GM21367 (cell line): ENCODE results near the gene PXMP2.
"Not testable (repeated sequence)": the region's sequence is repeated elsewhere in the genome, so short reads cannot be mapped to it uniquely, and the experiment has no call there.

Experiments used
- ATAC-seq: cut with Tn5 transposase; IDR thresholded peaks from one replicate; pipeline ENCODE4 v1.9.1; 2021; ENCODE audit not compliant: unreplicated experiment

Gene PXMP2

GRCh38 chr12:132692030-132692429 lies 4.6 kb downstream of the PXMP2 start:
- not testable (repeated sequence) for ATAC-seq

GRCh38 chr12:132694888-132695287 lies 7.5 kb downstream of the PXMP2 start:
- ATAC-seq: not testable (repeated sequence)

- no peak for ATAC-seq
These were observed 8.0 kb downstream of the PXMP2 start for GRCh38 chr12:132695431-132695830.

- no peak for ATAC-seq
These were observed 11.0 kb downstream of the PXMP2 start for GRCh38 chr12:132698341-132698740.

- no peak for ATAC-seq
These were observed 12.9 kb downstream of the PXMP2 start for GRCh38 chr12:132700212-132700822.

GRCh38 chr12:132702640-132703039 lies 15.3 kb downstream of the PXMP2 start:
- no peak for ATAC-seq

- ATAC-seq: no peak
These were observed 16.3 kb downstream of the PXMP2 start for GRCh38 chr12:132703641-132704040.

- ATAC-seq: no peak
These were observed 19.9 kb downstream of the PXMP2 start for GRCh38 chr12:132707241-132707640.

GRCh38 chr12:132708150-132708549 lies 20.8 kb downstream of the PXMP2 start:
- ATAC-seq: no peak

GRCh38 chr12:132710043-132710404 lies 22.6 kb downstream of the PXMP2 start:
- ATAC-seq: peak; percentile 28

- peak; percentile 83 for ATAC-seq
These were observed 23.2 kb downstream of the PXMP2 start, which contains the start of gene PGAM5 for GRCh38 chr12:132710405-132711079. Gene PGAM5, plus strand, starts transcription at chr12:132710842. Its CDS starts 35 bp downstream, at chr12:132710877.

GRCh38 chr12:132711080-132711843 lies 23.9 kb downstream of the PXMP2 start:
- ATAC-seq: peak; percentile 7

GRCh38 chr12:132713123-132713522 lies 25.7 kb downstream of the PXMP2 start:
- ATAC-seq: no peak

GRCh38 chr12:132715874-132716273 lies 28.5 kb downstream of the PXMP2 start:
- ATAC-seq: no peak

- no peak for ATAC-seq
These were observed 29.0 kb downstream of the PXMP2 start for GRCh38 chr12:132716356-132716755.

- ATAC-seq: no peak
These were observed 29.6 kb downstream of the PXMP2 start for GRCh38 chr12:132717011-132717410.

- ATAC-seq: no peak
These were observed 30.4 kb downstream of the PXMP2 start for GRCh38 chr12:132717531-132718387.

- ATAC-seq: no peak
These were observed 31.3 kb downstream of the PXMP2 start for GRCh38 chr12:132718644-132719043.

GRCh38 chr12:132719141-132719953 lies 32.0 kb downstream of the PXMP2 start:
- ATAC-seq: no peak

- ATAC-seq: no peak
These were observed 32.6 kb downstream of the PXMP2 start for GRCh38 chr12:132719954-132720324.
